C1 segment of cervical spinal cord (tissue), 14 donors: ENCODE measurements around the gene NOXRED1.
A peak's percentile ranks its signal among the peaks of the same experiment; 100 is the strongest.

Experiments
- DNase-seq, 14 donors: peaks; one replicate each; lab custom pipeline; 2025; lab: John Stamatoyannopoulos, UW

The NOXRED1 gene

GRCh38 chr14:77407158-77407557, 16.2 kb downstream of the NOXRED1 start:
- DNase-seq = peak in 1 of 14 donors; percentile 1

- no peak for DNase-seq
Measured at GRCh38 chr14:77406718-77407117, 16.6 kb downstream of the NOXRED1 start.

GRCh38 chr14:77406086-77406485, 17.2 kb downstream of the NOXRED1 start:
- no peak for DNase-seq

GRCh38 chr14:77403768-77404167, 19.6 kb downstream of the NOXRED1 start:
- no peak for DNase-seq

- no peak for DNase-seq
Measured at GRCh38 chr14:77400216-77400615, 23.1 kb downstream of the NOXRED1 start.

GRCh38 chr14:77390188-77390587, 33.1 kb downstream of the NOXRED1 start:
- no peak for DNase-seq

GRCh38 chr14:77378701-77379100, 44.6 kb downstream of the NOXRED1 start:
- no peak for DNase-seq

GRCh38 chr14:77377502-77377844, 45.9 kb downstream of the NOXRED1 start:
- DNase-seq = no peak

- peak; percentile 38 to 94 (median 87) for DNase-seq
Measured at GRCh38 chr14:77376771-77377501, 46.4 kb downstream of the NOXRED1 start, which contains the start of the genes SAMD15 and TMED8. SAMD15 (plus strand) TSS chr14:77377379; CDS start chr14:77377419, 40 bp downstream. TMED8 (minus strand) TSS chr14:77377094; CDS start chr14:77377053, 41 bp downstream.

- DNase-seq = peak in 4 of 14 donors; percentile 31 to 61 (median 47)
Measured at GRCh38 chr14:77375973-77376770, 47.2 kb downstream of the NOXRED1 start.

- DNase-seq = no peak
Measured at GRCh38 chr14:77375164-77375950, 48.0 kb downstream of the NOXRED1 start.

GRCh38 chr14:77372304-77372841, 51.0 kb downstream of the NOXRED1 start:
- DNase-seq = no peak

- no peak for DNase-seq
Measured at GRCh38 chr14:77369285-77369684, 54.0 kb downstream of the NOXRED1 start.

- DNase-seq = no peak
Measured at GRCh38 chr14:77364146-77364545, 59.2 kb downstream of the NOXRED1 start.

GRCh38 chr14:77359626-77360025, 63.7 kb downstream of the NOXRED1 start:
- DNase-seq = no peak

- DNase-seq = no peak
Measured at GRCh38 chr14:77356899-77357298, 66.4 kb downstream of the NOXRED1 start.

- no peak for DNase-seq
Measured at GRCh38 chr14:77355811-77356210, 67.5 kb downstream of the NOXRED1 start.

GRCh38 chr14:77353469-77354141, 69.7 kb downstream of the NOXRED1 start:
- DNase-seq = no peak

- DNase-seq = no peak
Measured at GRCh38 chr14:77347751-77348150, 75.6 kb downstream of the NOXRED1 start.

- DNase-seq = no peak
Measured at GRCh38 chr14:77346495-77346894, 76.8 kb downstream of the NOXRED1 start.

GRCh38 chr14:77344377-77344996, 78.8 kb downstream of the NOXRED1 start:
- DNase-seq = no peak
